AG04450 (cell line): ENCODE data around the gene DNPEP. TPM values are rescaled to one million over a fixed set of nuclear protein-coding genes. Genes with fewer than 3 reads are reported as not detected.
A peak's percentile ranks its signal among the peaks of the same experiment; 100 is the strongest.
"Not testable (repeated sequence)": the region's sequence is repeated elsewhere in the genome, so short reads cannot be mapped to it uniquely, and the experiment has no call there.

Experiments used
- CTCF ChIA-PET: fragments of 300-600, 350-600 bp; formaldehyde crosslinking; extraction: SDS; loops from one replicate; lab custom pipeline; 2022; ENCODE audit warnings: antibody characterized with exemption, inconsistent platforms; lab: Charles Lee
- POLR2A ChIA-PET: fragments of 350-600 bp; formaldehyde crosslinking; extraction: SDS; loops from one replicate; lab custom pipeline; 2021; ENCODE audit warnings: antibody characterized with exemption, inconsistent platforms; lab: Yijun Ruan, JAX
- DNase-seq: peaks from one replicate; pipeline ENCODE4 v3.0.0-alpha.2; 2011; ENCODE audit warnings: low read depth, low spot score
- H3K27ac ChIP-seq: one replicate; pipeline ENCODE4 v1.5.1; 2012; ENCODE audit warnings: low read depth, low read length, control low read depth
- H3K27me3 ChIP-seq: one replicate; pipeline ENCODE4 v1.6.0; 2012; ENCODE audit warnings: low read length; ENCODE audit not compliant: control insufficient read depth, insufficient read depth
- H3K4me3 ChIP-seq: 2 replicates; pipeline ENCODE4 v1.5.1; 2011; ENCODE audit warnings: mild to moderate bottlenecking, low read depth, low read length, control low read depth
- H3K9me3 ChIP-seq: 2 replicates; pipeline ENCODE4 v1.5.1; 2012; ENCODE audit warnings: low read length; ENCODE audit not compliant: control insufficient read depth, insufficient read depth
- polyA plus RNA-seq: library from polyadenylated mRNA; depleted of rRNA; stranded (reverse); fragments of >200 nt; gene quantifications from 2 replicates; pipeline ENCODE4 v1.2.3, GENCODE V29; 2011
- TF ChIP-seq, protein P1 (sequence below): IDR thresholded peaks from 2 replicates; pipeline ENCODE4 v1.5.1; 2011; ENCODE audit warnings: low read depth, low read length, control low read depth, inconsistent platforms

The DNPEP gene
- polyA plus RNA-seq, 1 experiment, result 41.5 TPM

DNA sequence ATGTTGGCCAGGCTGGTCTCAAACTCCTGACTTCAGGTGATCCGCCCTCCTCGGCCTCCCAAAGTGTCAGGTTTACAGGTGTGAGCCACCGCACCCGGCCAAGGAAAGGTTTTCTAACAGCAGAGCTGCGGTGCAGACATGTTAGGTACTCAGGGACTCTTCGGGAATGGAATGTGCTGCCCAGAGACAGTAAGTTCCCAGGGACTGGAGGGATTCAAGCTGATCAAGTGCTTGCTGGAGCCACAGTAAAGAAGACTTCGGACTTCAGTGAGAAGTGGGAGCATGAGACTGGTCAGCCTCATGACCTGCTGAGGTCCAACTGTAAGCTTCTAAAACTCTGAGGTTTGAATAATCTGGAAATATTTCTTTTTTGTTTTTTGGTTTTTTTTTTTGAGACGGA is 22.7 kb upstream of the DNPEP start:
- Histone ChIP-seq H3K9me3 (0 out of 2 replicates have a peak, but pooled peaks cover 11% of the 10 kb centered on the region), H3K27ac (no peak overlapping the region), H3K27me3 (no peaks in the 10 kb centered on the region), H3K4me3 (no peak overlapping the region)
- ChIA-PET POLR2A (no interaction called here), CTCF (interaction anchor here (0.7 to 3.0 kb wide), 4 partner anchors 99 to 149 kb away, joined by 3 to 9 read pairs (median 3); no protein-coding TSS in a partner anchor)
- TF ChIP-seq, protein P1, sequence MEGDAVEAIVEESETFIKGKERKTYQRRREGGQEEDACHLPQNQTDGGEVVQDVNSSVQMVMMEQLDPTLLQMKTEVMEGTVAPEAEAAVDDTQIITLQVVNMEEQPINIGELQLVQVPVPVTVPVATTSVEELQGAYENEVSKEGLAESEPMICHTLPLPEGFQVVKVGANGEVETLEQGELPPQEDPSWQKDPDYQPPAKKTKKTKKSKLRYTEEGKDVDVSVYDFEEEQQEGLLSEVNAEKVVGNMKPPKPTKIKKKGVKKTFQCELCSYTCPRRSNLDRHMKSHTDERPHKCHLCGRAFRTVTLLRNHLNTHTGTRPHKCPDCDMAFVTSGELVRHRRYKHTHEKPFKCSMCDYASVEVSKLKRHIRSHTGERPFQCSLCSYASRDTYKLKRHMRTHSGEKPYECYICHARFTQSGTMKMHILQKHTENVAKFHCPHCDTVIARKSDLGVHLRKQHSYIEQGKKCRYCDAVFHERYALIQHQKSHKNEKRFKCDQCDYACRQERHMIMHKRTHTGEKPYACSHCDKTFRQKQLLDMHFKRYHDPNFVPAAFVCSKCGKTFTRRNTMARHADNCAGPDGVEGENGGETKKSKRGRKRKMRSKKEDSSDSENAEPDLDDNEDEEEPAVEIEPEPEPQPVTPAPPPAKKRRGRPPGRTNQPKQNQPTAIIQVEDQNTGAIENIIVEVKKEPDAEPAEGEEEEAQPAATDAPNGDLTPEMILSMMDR, result no peak
- DNase-seq, result no peak

DNA sequence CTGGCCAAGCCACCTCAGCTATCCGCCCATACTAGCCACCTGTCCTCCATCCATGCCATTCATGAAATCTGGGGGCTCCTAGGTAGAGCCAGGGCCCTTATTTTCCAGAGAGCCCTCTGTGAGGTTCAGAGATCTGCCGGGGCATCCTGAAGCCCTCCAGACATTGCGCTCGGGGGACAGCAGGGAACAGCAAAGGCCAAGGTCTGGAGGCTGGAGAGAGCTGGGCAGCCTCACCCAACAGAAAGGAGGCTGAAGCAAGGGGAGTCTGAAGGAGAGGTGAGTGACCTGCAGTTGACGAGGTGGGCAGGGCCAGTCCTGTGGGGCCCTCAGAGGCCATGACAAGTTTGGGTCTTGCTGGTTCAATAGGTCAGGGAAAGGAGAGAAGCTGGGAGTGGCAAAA is 21.9 kb upstream of the DNPEP start:
- CTCF ChIA-PET, result interaction anchor here (0.9 to 3.0 kb wide), 3 partner anchors 100 to 121 kb away, joined by 3 to 9 read pairs (median 3); no protein-coding TSS in a partner anchor
- POLR2A ChIA-PET, result no interaction called here

GRCh38 chr2:219408631-219409030 is 20.9 kb upstream of the DNPEP start:
- DNase-seq, result no peak
- no peak overlapping the region for H3K4me3 ChIP-seq
- CTCF ChIA-PET, result interaction anchor here (0.7 to 3.0 kb wide), 4 partner anchors 50 to 122 kb away, joined by 3 to 9 read pairs (median 4); no protein-coding TSS in a partner anchor
- 0 out of 2 replicates have a peak, but pooled peaks cover 11% of the 10 kb centered on the region for H3K9me3 ChIP-seq
- peak overlapping the region; percentile 11 for H3K27ac ChIP-seq
- TF ChIP-seq, protein P1, result no peak
- POLR2A ChIA-PET, result interaction anchor here (1.0 kb wide), 1 partner anchor 90 kb away, joined by 5 read pairs; the partner anchor contains the start of gene GMPPA
- H3K27me3 ChIP-seq, result no peaks in the 10 kb centered on the region

More for the DNA sequence above, 21.9 kb upstream of the DNPEP start:
- Histone ChIP-seq H3K9me3 (0 out of 2 replicates have a peak, but pooled peaks cover 11% of the 10 kb centered on the region), H3K27ac (no peak overlapping the region), H3K4me3 (no peak overlapping the region), H3K27me3 (no peaks in the 10 kb centered on the region)
- TF ChIP-seq, protein P1, result no peak
- no peak for DNase-seq

DNA sequence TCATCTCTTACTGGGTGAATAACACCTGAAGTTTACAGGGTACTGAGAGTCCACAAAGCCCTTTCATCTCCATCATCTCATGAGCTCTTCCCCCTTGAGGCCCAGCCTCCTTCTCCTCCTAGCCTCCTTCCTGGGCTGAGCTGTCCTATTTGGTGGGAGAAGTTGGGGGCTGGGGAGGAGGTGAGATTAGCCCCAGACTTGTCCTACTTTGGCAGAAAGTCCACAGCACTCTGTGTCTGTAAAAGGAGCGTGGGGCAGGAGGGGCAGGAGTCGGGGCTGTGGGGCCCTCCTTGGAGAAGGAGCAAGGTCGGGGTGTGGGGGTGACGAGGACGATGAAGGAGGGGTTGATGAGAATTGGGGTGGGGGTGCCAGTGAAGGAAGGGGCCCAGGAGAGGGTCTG is 20.5 kb upstream of the DNPEP start:
- ChIA-PET CTCF (interaction anchor here (0.7 to 3.0 kb wide), 3 partner anchors 50 to 122 kb away, joined by 3 to 9 read pairs (median 4); no protein-coding TSS in a partner anchor), POLR2A (interaction anchor here (1.0 kb wide), 1 partner anchor 91 kb away, joined by 5 read pairs; the partner anchor contains the start of gene GMPPA)
- Histone ChIP-seq H3K27me3 (no peaks in the 10 kb centered on the region), H3K4me3 (no peak overlapping the region), H3K9me3 (0 out of 2 replicates have a peak, but pooled peaks cover 9% of the 10 kb centered on the region), H3K27ac (no peak overlapping the region)
- TF ChIP-seq, protein P1, result no peak
- DNase-seq, result no peak

GRCh38 chr2:219407343-219407742 is 19.6 kb upstream of the DNPEP start:
- ChIA-PET POLR2A (interaction anchor here (0.8 kb wide), 1 partner anchor 46 kb away, joined by 3 read pairs; no protein-coding TSS in a partner anchor), CTCF (interaction anchor here (1.2 to 3.0 kb wide), 2 partner anchors 69 to 123 kb away, joined by 4 to 9 read pairs; no protein-coding TSS in a partner anchor)
- not testable (repeated sequence) for DNase-seq, H3K4me3 ChIP-seq, H3K9me3 ChIP-seq, H3K27me3 ChIP-seq
- H3K27ac ChIP-seq, result peak overlapping the region; percentile 93
